Measurements from ENCODE around the gene CTH. TPM values are rescaled to one million over a fixed set of nuclear protein-coding genes. Genes with fewer than 3 reads are reported as not detected.

The CTH gene
- polyA plus RNA-seq, 1 of the 3 experiments (the other 2 are of a cell fraction), result 3.9 TPM

DNA sequence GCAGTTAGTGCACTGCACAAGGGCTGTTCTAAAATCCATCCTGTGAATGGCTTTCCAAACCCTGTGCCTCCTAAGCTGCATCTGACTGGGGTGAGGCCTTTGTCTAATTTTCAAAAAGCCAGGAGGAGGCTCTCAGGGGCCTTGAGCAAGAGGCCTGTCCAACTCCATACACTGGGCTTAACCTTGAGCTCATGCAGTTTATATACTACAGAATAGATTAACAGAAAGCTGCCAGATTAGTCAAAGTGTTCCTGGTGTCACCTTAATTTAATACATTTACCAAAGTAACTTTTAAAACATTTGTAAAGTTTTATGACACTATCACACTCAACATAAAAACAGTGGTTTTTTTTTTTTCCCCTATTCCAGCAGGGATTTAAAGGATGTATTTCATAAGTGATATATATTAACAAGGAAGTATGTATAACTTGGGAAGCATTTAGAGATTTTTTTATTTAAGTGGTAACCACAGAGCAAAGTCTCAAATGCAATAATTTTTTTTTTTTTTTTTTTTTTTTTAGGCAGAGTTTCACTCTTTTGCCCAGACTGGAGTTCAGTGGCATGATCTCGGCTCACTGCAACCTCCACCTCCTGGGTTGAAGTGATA is 23.3 kb downstream of the CTH start:
- Histone ChIP-seq H3K36me3 (replicated peaks in 1 of 2; ENCODE audit: control insufficient read depth in 1 of 2, insufficient read depth in 2 of 2, low read length in 1 of 2) (peaks cover 6 to 8% of the 10 kb centered on the region in 2 experiments), H3F3A (replicated peaks; ENCODE audit: insufficient read depth) (no peaks in the 10 kb centered on the region), H3K9me2 (no peaks in the 10 kb centered on the region), H3K27me3 (ENCODE audit: insufficient read depth) (no peaks in the 10 kb centered on the region), H2AFZ (ENCODE audit: low read depth) (no peak overlapping the region), H3K79me2 (ENCODE audit: insufficient read depth) (no peaks in the 10 kb centered on the region), H3K27ac (ENCODE audit: low read depth in 2 of 2, low read length in 1 of 2) (no peak overlapping the region), H3K9me3 (no peaks in the 10 kb centered on the region), H3K9ac (no peak overlapping the region), H4K20me1 (ENCODE audit: insufficient read depth) (no peaks in the 10 kb centered on the region), H3K4me2 (no peak overlapping the region), H3K4me1 (ENCODE audit: control insufficient read depth in 1 of 2, insufficient read depth in 2 of 2, low read depth in 1 of 2, low read length in 1 of 2) (peaks cover 0 to 8% of the 10 kb centered on the region in 2 experiments; a peak in 1 of 4 replicates), H3K4me3 (ENCODE audit: low read depth in 2 of 2, low read length in 1 of 2) (no peak overlapping the region)
- ChIA-PET CTCF (interaction anchor here (1.3 kb wide), 1 partner anchor 14 kb away, joined by 3 read pairs; no protein-coding TSS in a partner anchor), POLR2A (no interaction called here)
- WGBS (ENCODE audit: low lambda C conversion rate), result 89% methylated on average over 1 of the region's 1 CpG
- TF ChIP-seq JUND (IDR thresholded peaks at IDR 0.05) (no peak), NRF1 (IDR thresholded peaks at IDR 0.05; ENCODE audit: low read depth, low read length) (no peak), RAD21 (IDR thresholded peaks at IDR 0.05; ENCODE audit: low read length) (no peak), MXI1 (IDR thresholded peaks at IDR 0.05; ENCODE audit: low read depth, low read length) (no peak), FOXJ3 (CRISPR knock-in tag; IDR thresholded peaks at IDR 0.05) (no peak), GATA2 (CRISPR knock-in tag; IDR thresholded peaks at IDR 0.05) (no peak)
- TF ChIP-seq, protein P1, sequence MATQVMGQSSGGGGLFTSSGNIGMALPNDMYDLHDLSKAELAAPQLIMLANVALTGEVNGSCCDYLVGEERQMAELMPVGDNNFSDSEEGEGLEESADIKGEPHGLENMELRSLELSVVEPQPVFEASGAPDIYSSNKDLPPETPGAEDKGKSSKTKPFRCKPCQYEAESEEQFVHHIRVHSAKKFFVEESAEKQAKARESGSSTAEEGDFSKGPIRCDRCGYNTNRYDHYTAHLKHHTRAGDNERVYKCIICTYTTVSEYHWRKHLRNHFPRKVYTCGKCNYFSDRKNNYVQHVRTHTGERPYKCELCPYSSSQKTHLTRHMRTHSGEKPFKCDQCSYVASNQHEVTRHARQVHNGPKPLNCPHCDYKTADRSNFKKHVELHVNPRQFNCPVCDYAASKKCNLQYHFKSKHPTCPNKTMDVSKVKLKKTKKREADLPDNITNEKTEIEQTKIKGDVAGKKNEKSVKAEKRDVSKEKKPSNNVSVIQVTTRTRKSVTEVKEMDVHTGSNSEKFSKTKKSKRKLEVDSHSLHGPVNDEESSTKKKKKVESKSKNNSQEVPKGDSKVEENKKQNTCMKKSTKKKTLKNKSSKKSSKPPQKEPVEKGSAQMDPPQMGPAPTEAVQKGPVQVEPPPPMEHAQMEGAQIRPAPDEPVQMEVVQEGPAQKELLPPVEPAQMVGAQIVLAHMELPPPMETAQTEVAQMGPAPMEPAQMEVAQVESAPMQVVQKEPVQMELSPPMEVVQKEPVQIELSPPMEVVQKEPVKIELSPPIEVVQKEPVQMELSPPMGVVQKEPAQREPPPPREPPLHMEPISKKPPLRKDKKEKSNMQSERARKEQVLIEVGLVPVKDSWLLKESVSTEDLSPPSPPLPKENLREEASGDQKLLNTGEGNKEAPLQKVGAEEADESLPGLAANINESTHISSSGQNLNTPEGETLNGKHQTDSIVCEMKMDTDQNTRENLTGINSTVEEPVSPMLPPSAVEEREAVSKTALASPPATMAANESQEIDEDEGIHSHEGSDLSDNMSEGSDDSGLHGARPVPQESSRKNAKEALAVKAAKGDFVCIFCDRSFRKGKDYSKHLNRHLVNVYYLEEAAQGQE (IDR thresholded peaks at IDR 0.05; ENCODE audit: low read depth, low read length), result no peak
- no peak for DNase-seq

DNA sequence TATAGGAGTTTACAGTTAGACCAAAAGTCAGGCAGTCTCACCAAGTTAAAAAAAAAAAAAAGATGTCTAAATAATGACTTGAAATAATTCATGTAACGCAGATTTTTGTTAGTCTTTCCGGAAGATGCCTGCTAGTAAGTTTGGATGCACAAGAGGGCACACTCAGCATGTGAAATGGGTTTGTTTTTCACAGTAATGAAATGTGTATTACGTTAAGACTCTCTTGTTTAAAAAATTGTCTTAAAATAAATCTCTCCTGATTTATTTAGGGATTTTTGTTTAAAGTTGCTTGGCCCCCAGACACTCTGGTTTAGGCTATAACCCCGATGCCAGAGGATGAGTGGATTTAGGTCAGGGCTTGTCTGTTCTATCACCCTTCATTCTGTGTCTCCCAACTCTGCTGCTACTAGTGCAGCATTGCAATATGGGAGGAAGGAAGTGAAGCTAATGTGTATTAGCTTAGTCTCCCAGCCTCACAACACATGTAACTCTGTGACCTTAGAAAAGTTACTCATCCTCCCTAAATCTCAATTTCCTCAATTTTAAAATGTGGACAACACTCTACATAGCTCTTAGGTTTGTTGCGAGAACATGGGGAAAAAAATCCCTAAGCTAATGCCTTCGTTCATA is 25.7 kb downstream of the CTH start:
- no peak overlapping the region for H3K27ac ChIP-seq (ENCODE audit: low read depth in 2 of 2, low read length in 1 of 2)
- no peaks in the 10 kb centered on the region for H3K9me2 ChIP-seq
- WGBS (ENCODE audit: low lambda C conversion rate), result 88% methylated on average over 6 of the region's 6 CpGs
- no peak overlapping the region for H3K9ac ChIP-seq
- CTCF ChIA-PET, result interaction anchor here (0.6 to 1.2 kb wide), 5 partner anchors 12 to 70 kb away, joined by 3 to 4 read pairs (median 3); no protein-coding TSS in a partner anchor
- H3K79me2 ChIP-seq (ENCODE audit: insufficient read depth), result no peaks in the 10 kb centered on the region
- TF ChIP-seq, protein P2, sequence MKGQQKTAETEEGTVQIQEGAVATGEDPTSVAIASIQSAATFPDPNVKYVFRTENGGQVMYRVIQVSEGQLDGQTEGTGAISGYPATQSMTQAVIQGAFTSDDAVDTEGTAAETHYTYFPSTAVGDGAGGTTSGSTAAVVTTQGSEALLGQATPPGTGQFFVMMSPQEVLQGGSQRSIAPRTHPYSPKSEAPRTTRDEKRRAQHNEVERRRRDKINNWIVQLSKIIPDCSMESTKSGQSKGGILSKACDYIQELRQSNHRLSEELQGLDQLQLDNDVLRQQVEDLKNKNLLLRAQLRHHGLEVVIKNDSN (IDR thresholded peaks at IDR 0.05; ENCODE audit: borderline replicate concordance, low read depth), result no peak
- no peak for TF ChIP-seq GATA2 (CRISPR knock-in tag; IDR thresholded peaks at IDR 0.05)
- TF ChIP-seq, protein P3, sequence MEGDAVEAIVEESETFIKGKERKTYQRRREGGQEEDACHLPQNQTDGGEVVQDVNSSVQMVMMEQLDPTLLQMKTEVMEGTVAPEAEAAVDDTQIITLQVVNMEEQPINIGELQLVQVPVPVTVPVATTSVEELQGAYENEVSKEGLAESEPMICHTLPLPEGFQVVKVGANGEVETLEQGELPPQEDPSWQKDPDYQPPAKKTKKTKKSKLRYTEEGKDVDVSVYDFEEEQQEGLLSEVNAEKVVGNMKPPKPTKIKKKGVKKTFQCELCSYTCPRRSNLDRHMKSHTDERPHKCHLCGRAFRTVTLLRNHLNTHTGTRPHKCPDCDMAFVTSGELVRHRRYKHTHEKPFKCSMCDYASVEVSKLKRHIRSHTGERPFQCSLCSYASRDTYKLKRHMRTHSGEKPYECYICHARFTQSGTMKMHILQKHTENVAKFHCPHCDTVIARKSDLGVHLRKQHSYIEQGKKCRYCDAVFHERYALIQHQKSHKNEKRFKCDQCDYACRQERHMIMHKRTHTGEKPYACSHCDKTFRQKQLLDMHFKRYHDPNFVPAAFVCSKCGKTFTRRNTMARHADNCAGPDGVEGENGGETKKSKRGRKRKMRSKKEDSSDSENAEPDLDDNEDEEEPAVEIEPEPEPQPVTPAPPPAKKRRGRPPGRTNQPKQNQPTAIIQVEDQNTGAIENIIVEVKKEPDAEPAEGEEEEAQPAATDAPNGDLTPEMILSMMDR (IDR thresholded peaks at IDR 0.05), result peak; percentile 65
- no peak for TF ChIP-seq TEAD4 (IDR thresholded peaks at IDR 0.05; ENCODE audit: borderline replicate concordance, insufficient read depth)
- peak; percentile 68 for TF ChIP-seq SMC3 (IDR thresholded peaks at IDR 0.05; ENCODE audit: low read depth, low read length)
- peak; percentile 80 for TF ChIP-seq RAD21 (IDR thresholded peaks at IDR 0.05; ENCODE audit: low read length)
- TF ChIP-seq YY1 (IDR thresholded peaks at IDR 0.05; ENCODE audit: low read depth), result no peak
- TF ChIP-seq, protein P4, sequence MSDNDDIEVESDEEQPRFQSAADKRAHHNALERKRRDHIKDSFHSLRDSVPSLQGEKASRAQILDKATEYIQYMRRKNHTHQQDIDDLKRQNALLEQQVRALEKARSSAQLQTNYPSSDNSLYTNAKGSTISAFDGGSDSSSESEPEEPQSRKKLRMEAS (IDR thresholded peaks at IDR 0.05; ENCODE audit: low read depth), result no peak
- TF ChIP-seq FOXM1 (IDR thresholded peaks at IDR 0.05; ENCODE audit: low read depth), result no peak
- H3K4me3 ChIP-seq (ENCODE audit: low read depth in 2 of 2, low read length in 1 of 2), result no peak overlapping the region
- H3K4me2 ChIP-seq, result no peak overlapping the region
- H3K9me3 ChIP-seq, result no peaks in the 10 kb centered on the region
- no peak overlapping the region for H2AFZ ChIP-seq (ENCODE audit: low read depth)
- H3K4me1 ChIP-seq (ENCODE audit: control insufficient read depth in 1 of 2, insufficient read depth in 2 of 2, low read depth in 1 of 2, low read length in 1 of 2), result no peaks in the 10 kb centered on the region
- no peaks in the 10 kb centered on the region for H4K20me1 ChIP-seq (ENCODE audit: insufficient read depth)
- POLR2A ChIA-PET, result no interaction called here
- peaks cover 2 to 6% of the 10 kb centered on the region in 2 experiments for H3K36me3 ChIP-seq (replicated peaks in 1 of 2; ENCODE audit: control insufficient read depth in 1 of 2, insufficient read depth in 2 of 2, low read length in 1 of 2)
- no peak for DNase-seq
- H3F3A ChIP-seq (replicated peaks; ENCODE audit: insufficient read depth), result no peaks in the 10 kb centered on the region
- H3K27me3 ChIP-seq (ENCODE audit: insufficient read depth), result no peaks in the 10 kb centered on the region

All from SK-N-SH (cell line).